Endothelial cell of umbilical vein (primary cell): ENCODE results near the gene DAB2IP. TPM values are rescaled to one million over a fixed set of nuclear protein-coding genes. Genes with fewer than 3 reads are reported as not detected.

Source experiments
- BruUV-seq: library from RNA; stranded (reverse); fragments of 400-500 nt; replicated peaks from 2 replicates; lab custom pipeline; 2021; lab: Mats Ljungman, UMichigan
- CTCF ChIA-PET: fragments of 300-600, 350-600 bp; sonication (Branson Sonifier 250); formaldehyde crosslinking; loops from one replicate; lab custom pipeline; 2021; ENCODE audit warnings: antibody characterized with exemption, inconsistent platforms; lab: Charles Lee
- POLR2A ChIA-PET: fragments of 300-600, 350-600 bp; sonication (Branson Sonifier 250); formaldehyde crosslinking; loops from one replicate; lab custom pipeline; 2021; ENCODE audit warnings: antibody characterized with exemption, inconsistent platforms; lab: Charles Lee
- DNase-seq: peaks from one replicate; pipeline ENCODE4 v3.0.0-alpha.2; 2011; ENCODE audit warnings: low read depth, low spot score
- FAIRE-seq: peaks from 2 replicates; lab custom pipeline; 2011; peaks lifted over from hg19 to GRCh38; lab: Jason Lieb, UNC
- H2AFZ ChIP-seq: 2 replicates; pipeline ENCODE4 v1.6.0; 2012; ENCODE audit warnings: low read depth, low read length, control low read depth, inconsistent platforms
- H3K27ac ChIP-seq: 2 replicates; pipeline ENCODE4 v1.5.1; 2011; ENCODE audit warnings: low read depth, mild to moderate bottlenecking, control low read depth, low read length, moderate library complexity; ENCODE audit not compliant: insufficient read depth
- H3K27me3 ChIP-seq, 2 experiments: 2 replicates each; pipeline versions ENCODE4 v1.6.0 to v1.6.1; 2011; ENCODE audit warnings: low read length in 2 of 2, mixed read lengths in 1 of 2; ENCODE audit not compliant: control insufficient read depth in 2 of 2, insufficient read depth in 2 of 2
- H3K36me3 ChIP-seq, 2 experiments: 2 replicates in 1 of 2; 3 replicates in 1 of 2; pipeline ENCODE4 v1.5.1; 2011; ENCODE audit warnings: low read length in 2 of 2, mild to moderate bottlenecking in 1 of 2, moderate library complexity in 1 of 2; ENCODE audit not compliant: control insufficient read depth in 2 of 2, insufficient read depth in 2 of 2; ENCODE audit errors: extremely low read depth in 1 of 2
- H3K4me1 ChIP-seq: 3 replicates; pipeline ENCODE4 v1.5.1; 2011; ENCODE audit warnings: mild to moderate bottlenecking, low read length; ENCODE audit not compliant: control insufficient read depth, insufficient read depth; ENCODE audit errors: extremely low read depth
- H3K4me2 ChIP-seq: 2 replicates; pipeline ENCODE4 v1.6.1; 2011; ENCODE audit warnings: low read length, control low read depth, mixed read lengths; ENCODE audit not compliant: insufficient read depth
- H3K4me3 ChIP-seq, 3 experiments: fragments of 200-600 bp in 1 of 3; sonication (generic), shearing (Covaris generic) in 1 of 3; replicated peaks in 1 of 3; 2 replicates each; pipeline ENCODE4 v1.5.1; 2011 to 2016; ENCODE audit warnings: control low read depth in 3 of 3, low read length in 3 of 3, mild to moderate bottlenecking in 2 of 3, inconsistent platforms in 1 of 3, low read depth in 1 of 3, moderate library complexity in 1 of 3; ENCODE audit not compliant: insufficient read depth in 1 of 3
- H3K79me2 ChIP-seq: 2 replicates; pipeline ENCODE4 v1.6.0; 2012; ENCODE audit warnings: low read length, inconsistent platforms; ENCODE audit not compliant: control insufficient read depth, insufficient read depth
- H3K9ac ChIP-seq: replicated peaks from 2 replicates; pipeline ENCODE3; 2011; ENCODE audit warnings: low read length, control low read depth; ENCODE audit not compliant: insufficient read depth; ENCODE audit errors: extremely low read depth
- H3K9me1 ChIP-seq: replicated peaks from 3 replicates; pipeline ENCODE4 v1.6.0; 2011; ENCODE audit warnings: mild to moderate bottlenecking, low read length; ENCODE audit not compliant: control insufficient read depth, insufficient read depth; ENCODE audit errors: extremely low read depth
- H3K9me3 ChIP-seq: replicated peaks from 2 replicates; pipeline ENCODE4 v1.5.1; 2012; ENCODE audit warnings: low read length, inconsistent platforms; ENCODE audit not compliant: control insufficient read depth, insufficient read depth
- H4K20me1 ChIP-seq: replicated peaks from 2 replicates; pipeline ENCODE3; 2011; ENCODE audit warnings: mild to moderate bottlenecking, low read length; ENCODE audit not compliant: control insufficient read depth, insufficient read depth; ENCODE audit errors: extremely low read depth
- EZH2 ChIP-seq: IDR thresholded peaks from 2 replicates; pipeline ENCODE4 v1.6.1; 2012; ENCODE audit warnings: borderline replicate concordance, low read depth, mild to moderate bottlenecking, moderate library complexity, low read length, inconsistent platforms; ENCODE audit not compliant: severe bottlenecking
- FOS ChIP-seq: IDR thresholded peaks from 2 replicates; pipeline ENCODE4 v1.6.1; 2011; ENCODE audit warnings: mild to moderate bottlenecking, low read length, moderate library complexity, borderline replicate concordance; ENCODE audit not compliant: insufficient read depth
- GATA2 ChIP-seq: IDR thresholded peaks from 2 replicates; pipeline ENCODE4 v1.7.0; 2011; ENCODE audit warnings: low read depth, mild to moderate bottlenecking, moderate library complexity, mixed read lengths, low read length; ENCODE audit not compliant: insufficient read length, insufficient read depth
- JUN ChIP-seq: IDR thresholded peaks from 2 replicates; pipeline ENCODE4 v1.6.1; 2011; ENCODE audit warnings: borderline replicate concordance, low read depth; ENCODE audit not compliant: insufficient read length, insufficient read depth
- MYC ChIP-seq: IDR thresholded peaks from one replicate; pipeline ENCODE4 v1.6.1; 2011; ENCODE audit warnings: mild to moderate bottlenecking, low read depth, low read length
- POLR2A ChIP-seq: IDR thresholded peaks from 2 replicates; pipeline ENCODE4 v1.6.1; 2012; ENCODE audit warnings: low read depth, mild to moderate bottlenecking, control low read depth, low read length
- POLR2AphosphoS5 ChIP-seq: IDR thresholded peaks from 2 replicates; pipeline ENCODE4 v1.6.1; 2012; ENCODE audit warnings: low read depth, mild to moderate bottlenecking, control low read depth, low read length, moderate library complexity; ENCODE audit not compliant: insufficient read depth
- dilution Hi-C: fragments of 300-500 bp; cut with MboI; formaldehyde crosslinking; loops from one replicate; pipeline ENCODE4 v1.15.0; 2019; ENCODE audit warnings: low sequenced_read_pairs; ENCODE audit not compliant: extremely low pct_ligation_motif_present
- intact Hi-C: fragments of 100-400 bp; cut with micrococcal nuclease; formaldehyde crosslinking; loops from one replicate; pipeline ENCODE4 v1.10.0; 2022
- polyA plus RNA-seq, 4 experiments: library from polyadenylated mRNA; depleted of rRNA in 3 of 4; stranded (reverse) in 3 of 4; unstranded in 1 of 4; fragments of >200 nt; gene quantifications; 2 replicates each; pipeline versions ENCODE4 v1.2.1 to v1.2.3, GENCODE V29; 2011 to 2012; ENCODE audit warnings: missing spikeins in 1 of 4
- total RNA-seq: library from RNA; stranded (reverse); gene quantifications from 2 replicates; pipeline ENCODE4 v1.2.3, GENCODE V29; 2021
- TF ChIP-seq, protein P1 (sequence below), 2 donors: IDR thresholded peaks; 1 replicate in 1 of 2; 2 replicates in 1 of 2; pipeline ENCODE4 v1.5.1; 2011; ENCODE audit warnings: low read length in 2 of 2, mild to moderate bottlenecking in 2 of 2, moderate library complexity in 2 of 2, control low read depth in 1 of 2, inconsistent platforms in 1 of 2, low read depth in 1 of 2; ENCODE audit not compliant: insufficient read depth in 1 of 2; ENCODE audit errors: extremely low read depth in 1 of 2
- TF ChIP-seq, protein P2 (sequence below): IDR thresholded peaks from 2 replicates; pipeline ENCODE4 v1.6.1; 2011; ENCODE audit not compliant: insufficient read depth, insufficient read length

Gene DAB2IP
- total and polyA plus RNA-seq, 2 donors (not counting 3 experiments of a cell fraction or from before 2014, with no cell fraction given): 29.2 to 53.6 TPM

DNA sequence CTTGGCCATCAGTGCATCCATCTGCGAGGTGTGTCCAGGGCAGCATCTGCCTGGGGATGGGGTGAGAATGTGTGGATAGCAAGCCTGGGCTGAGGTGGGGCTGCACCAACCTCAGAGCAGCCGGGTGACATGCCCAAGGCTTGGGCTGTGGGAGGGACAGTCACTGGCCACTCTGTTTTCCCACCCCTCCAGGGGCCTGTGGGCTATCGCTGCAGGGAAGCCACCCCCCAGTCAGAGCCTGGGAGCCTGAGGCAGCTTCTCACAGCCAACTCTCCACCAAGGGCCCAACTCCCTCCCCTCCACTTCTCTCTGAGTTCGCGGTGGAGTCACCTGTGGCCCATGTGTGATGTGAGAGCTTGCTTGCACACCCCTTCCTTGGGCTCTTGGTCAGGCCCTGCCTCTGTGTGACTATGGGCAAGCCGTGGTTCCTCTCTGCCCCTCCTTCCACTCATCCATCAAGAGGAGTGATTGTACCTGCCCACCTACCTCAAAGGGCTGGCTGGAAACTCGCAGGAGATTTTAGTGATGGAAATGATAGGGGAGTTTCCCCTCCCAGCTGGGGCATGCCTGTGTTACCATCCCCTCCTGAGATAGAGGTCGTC lies 54.8 kb downstream of the DAB2IP start:
- FAIRE-seq: no peak
- Histone ChIP-seq H3K36me3 (peaks cover 0 to 4% of the 10 kb centered on the region in 2 experiments), H3K9me1 (no peaks in the 10 kb centered on the region), H4K20me1 (peaks cover 15% of the 10 kb centered on the region), H3K9me3 (no peaks in the 10 kb centered on the region), H3K9ac (no peak overlapping the region), H3K4me2 (no peak overlapping the region), H3K27ac (no peak overlapping the region), H2AFZ (no peak overlapping the region), H3K4me1 (peaks cover 3% of the 10 kb centered on the region), H3K27me3 (no peaks in the 10 kb centered on the region), H3K4me3 (no peak overlapping the region), H3K79me2 (peaks cover 48% of the 10 kb centered on the region)
- dilution Hi-C loops (no loop called here), intact Hi-C loops (no loop called here)
- no peak for DNase-seq
- BruUV-seq: no TSS peak
- CTCF ChIA-PET: no interaction called here
- no peak for TF ChIP-seq FOS
- no peak for TF ChIP-seq POLR2A
- TF ChIP-seq EZH2: no peak
- TF ChIP-seq POLR2AphosphoS5: no peak
- TF ChIP-seq, protein P1, sequence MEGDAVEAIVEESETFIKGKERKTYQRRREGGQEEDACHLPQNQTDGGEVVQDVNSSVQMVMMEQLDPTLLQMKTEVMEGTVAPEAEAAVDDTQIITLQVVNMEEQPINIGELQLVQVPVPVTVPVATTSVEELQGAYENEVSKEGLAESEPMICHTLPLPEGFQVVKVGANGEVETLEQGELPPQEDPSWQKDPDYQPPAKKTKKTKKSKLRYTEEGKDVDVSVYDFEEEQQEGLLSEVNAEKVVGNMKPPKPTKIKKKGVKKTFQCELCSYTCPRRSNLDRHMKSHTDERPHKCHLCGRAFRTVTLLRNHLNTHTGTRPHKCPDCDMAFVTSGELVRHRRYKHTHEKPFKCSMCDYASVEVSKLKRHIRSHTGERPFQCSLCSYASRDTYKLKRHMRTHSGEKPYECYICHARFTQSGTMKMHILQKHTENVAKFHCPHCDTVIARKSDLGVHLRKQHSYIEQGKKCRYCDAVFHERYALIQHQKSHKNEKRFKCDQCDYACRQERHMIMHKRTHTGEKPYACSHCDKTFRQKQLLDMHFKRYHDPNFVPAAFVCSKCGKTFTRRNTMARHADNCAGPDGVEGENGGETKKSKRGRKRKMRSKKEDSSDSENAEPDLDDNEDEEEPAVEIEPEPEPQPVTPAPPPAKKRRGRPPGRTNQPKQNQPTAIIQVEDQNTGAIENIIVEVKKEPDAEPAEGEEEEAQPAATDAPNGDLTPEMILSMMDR (IDR thresholded peaks at IDR 0.05; ENCODE audit: extremely low read depth in 1 of 2, insufficient read depth in 1 of 2, low read depth in 1 of 2, low read length in 2 of 2): no peak
- no peak for TF ChIP-seq JUN
- TF ChIP-seq, protein P2, sequence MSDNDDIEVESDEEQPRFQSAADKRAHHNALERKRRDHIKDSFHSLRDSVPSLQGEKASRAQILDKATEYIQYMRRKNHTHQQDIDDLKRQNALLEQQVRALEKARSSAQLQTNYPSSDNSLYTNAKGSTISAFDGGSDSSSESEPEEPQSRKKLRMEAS: no peak
- TF ChIP-seq MYC: no peak
- no peak for TF ChIP-seq GATA2
- POLR2A ChIA-PET: no interaction called here
